H9 (cell line): ENCODE results near the gene PACSIN2. TPM values are rescaled to one million over a fixed set of nuclear protein-coding genes. Genes with fewer than 3 reads are reported as not detected.
A peak's percentile ranks its signal among the peaks of the same experiment; 100 is the strongest.

Experiments used
- DNase-seq: peaks from one replicate; pipeline ENCODE4 v3.0.0-alpha.2; 2017
- H2AFZ ChIP-seq: one replicate; pipeline ENCODE4 v1.6.1; 2013; ENCODE audit warnings: mild to moderate bottlenecking, low read length, control low read depth, moderate library complexity
- H2AK5ac ChIP-seq: 2 replicates; pipeline ENCODE4 v1.6.1; 2013; ENCODE audit warnings: low read length, control low read depth, mixed read lengths; ENCODE audit not compliant: insufficient read length
- H2BK120ac ChIP-seq: one replicate; pipeline ENCODE4 v1.6.1; 2013; ENCODE audit warnings: low read depth, mild to moderate bottlenecking, low read length, control low read depth, inconsistent platforms; ENCODE audit not compliant: poor library complexity, severe bottlenecking
- H2BK12ac ChIP-seq: 2 replicates; pipeline ENCODE4 v1.6.1; 2013; ENCODE audit warnings: low read length, control low read depth, mixed read lengths, low read depth; ENCODE audit not compliant: insufficient read length
- H2BK15ac ChIP-seq: 2 replicates; pipeline ENCODE4 v1.6.1; 2013; ENCODE audit warnings: low read depth, low read length, control low read depth
- H2BK20ac ChIP-seq: one replicate; pipeline ENCODE4 v1.6.1; 2013; ENCODE audit warnings: low read depth, mild to moderate bottlenecking, low read length, control low read depth, inconsistent platforms; ENCODE audit not compliant: poor library complexity, severe bottlenecking
- H2BK5ac ChIP-seq: 2 replicates; pipeline ENCODE4 v1.6.1; 2013; ENCODE audit warnings: low read length, control low read depth, mixed read lengths; ENCODE audit not compliant: insufficient read length
- H3K14ac ChIP-seq: 2 replicates; pipeline ENCODE4 v1.6.1; 2013; ENCODE audit warnings: low read length, control low read depth; ENCODE audit not compliant: insufficient read depth
- H3K18ac ChIP-seq: 2 replicates; pipeline ENCODE4 v1.6.1; 2013; ENCODE audit warnings: low read depth, mild to moderate bottlenecking, mixed read lengths, low read length, control low read depth; ENCODE audit not compliant: insufficient read length
- H3K23ac ChIP-seq: 2 replicates; pipeline ENCODE4 v1.6.1; 2013; ENCODE audit warnings: low read length, control low read depth, mixed read lengths, low read depth; ENCODE audit not compliant: insufficient read length
- H3K23me2 ChIP-seq: 2 replicates; pipeline ENCODE4 v1.6.1; 2013; ENCODE audit warnings: low read depth, mild to moderate bottlenecking, mixed read lengths, low read length, control low read depth; ENCODE audit not compliant: insufficient read length, poor library complexity, severe bottlenecking
- H3K27ac ChIP-seq: 2 replicates; pipeline ENCODE4 v1.5.1; 2013; ENCODE audit warnings: low read length, control low read depth, mixed read lengths, low read depth; ENCODE audit not compliant: insufficient read length
- H3K27me3 ChIP-seq: 2 replicates; pipeline ENCODE4 v1.6.1; 2013; ENCODE audit warnings: low read length, control low read depth, inconsistent platforms; ENCODE audit not compliant: insufficient read depth
- H3K4ac ChIP-seq: 2 replicates; pipeline ENCODE4 v1.6.1; 2013; ENCODE audit warnings: low read depth, mild to moderate bottlenecking, control low read depth, inconsistent platforms, low read length, moderate library complexity
- H3K4me1 ChIP-seq: 2 replicates; pipeline ENCODE4 v1.6.1; 2013; ENCODE audit warnings: low read length, control low read depth, inconsistent platforms; ENCODE audit not compliant: insufficient read depth
- H3K4me2 ChIP-seq: 2 replicates; pipeline ENCODE4 v1.6.1; 2013; ENCODE audit warnings: low read length, control low read depth, mixed read lengths; ENCODE audit not compliant: insufficient read length, insufficient read depth
- H3K56ac ChIP-seq: 2 replicates; pipeline ENCODE4 v1.6.1; 2013; ENCODE audit warnings: low read depth, mild to moderate bottlenecking, mixed read lengths, low read length, control low read depth; ENCODE audit not compliant: insufficient read length
- H3K79me1 ChIP-seq: 2 replicates; pipeline ENCODE4 v1.6.1; 2013; ENCODE audit warnings: low read depth, mild to moderate bottlenecking, moderate library complexity, low read length, control low read depth, inconsistent platforms; ENCODE audit not compliant: insufficient read depth, poor library complexity, severe bottlenecking
- H3K79me2 ChIP-seq: 2 replicates; pipeline ENCODE4 v1.6.1; 2013; ENCODE audit warnings: low read length, control low read depth, inconsistent platforms; ENCODE audit not compliant: insufficient read depth
- H3K9ac ChIP-seq: 2 replicates; pipeline ENCODE4 v1.6.1; 2013; ENCODE audit warnings: low read length, control low read depth, mixed read lengths; ENCODE audit not compliant: insufficient read length; ENCODE audit errors: extremely low read depth
- H3K9me3 ChIP-seq: one replicate; pipeline ENCODE4 v1.6.1; 2013; ENCODE audit warnings: low read depth, low read length, inconsistent platforms; ENCODE audit not compliant: control insufficient read depth
- H3T11ph ChIP-seq: one replicate; pipeline ENCODE4 v1.6.1; 2013; ENCODE audit warnings: mild to moderate bottlenecking, low read length, control low read depth, inconsistent platforms
- H4K20me1 ChIP-seq: one replicate; pipeline ENCODE4 v1.6.1; 2013; ENCODE audit not compliant: control insufficient read depth, insufficient read length, insufficient read depth
- H4K5ac ChIP-seq: 2 replicates; pipeline ENCODE4 v1.6.1; 2013; ENCODE audit warnings: low read depth, mild to moderate bottlenecking, mixed read lengths, low read length, control low read depth; ENCODE audit not compliant: insufficient read length
- H4K8ac ChIP-seq: replicated peaks from 2 replicates; pipeline ENCODE4 v1.6.1; 2013; ENCODE audit warnings: low read length, control low read depth, mixed read lengths, low read depth; ENCODE audit not compliant: insufficient read length
- H4K91ac ChIP-seq: 2 replicates; pipeline ENCODE4 v1.6.1; 2013; ENCODE audit warnings: low read depth, mild to moderate bottlenecking, moderate library complexity, mixed read lengths, low read length, control low read depth; ENCODE audit not compliant: insufficient read length
- H3K27ac Mint-ChIP-seq, 3 experiments: 2 replicates in 2 of 3; 3 replicates in 1 of 3; pipeline ENCODE4 v1.8.0; 2020 to 2021; ENCODE audit warnings: mixed read lengths in 3 of 3, mild to moderate bottlenecking in 1 of 3, moderate library complexity in 1 of 3
- H3K27me3 Mint-ChIP-seq: 2 replicates; pipeline ENCODE4 v1.8.0; 2021; ENCODE audit warnings: low read depth, mild to moderate bottlenecking, moderate library complexity, mixed read lengths
- H3K36me3 Mint-ChIP-seq, 3 experiments: 2 replicates in 2 of 3; 3 replicates in 1 of 3; pipeline ENCODE4 v1.8.0; 2020 to 2021; ENCODE audit warnings: low read depth in 3 of 3, mixed read lengths in 3 of 3; ENCODE audit not compliant: insufficient read depth in 1 of 3
- H3K4me1 Mint-ChIP-seq, 2 experiments: 2 replicates each; pipeline ENCODE4 v1.8.0; 2020; ENCODE audit warnings: mixed read lengths in 2 of 2
- H3K4me3 Mint-ChIP-seq, 2 experiments: 2 replicates in 1 of 2; 3 replicates in 1 of 2; pipeline ENCODE4 v1.8.0; 2020 to 2021; ENCODE audit warnings: mild to moderate bottlenecking in 2 of 2, mixed read lengths in 2 of 2, moderate library complexity in 1 of 2
- H3K9me3 Mint-ChIP-seq, 2 experiments: 2 replicates in 1 of 2; 3 replicates in 1 of 2; pipeline ENCODE4 v1.8.0; 2020; ENCODE audit warnings: mild to moderate bottlenecking in 2 of 2, mixed read lengths in 2 of 2, moderate library complexity in 1 of 2
- CTCF ChIP-seq: fragments of 200-600 bp; sonication (generic); conservative IDR thresholded peaks from 3 replicates; pipeline ENCODE4 v1.8.0; 2021; ENCODE audit warnings: antibody characterized with exemption, mild to moderate bottlenecking
- WGBS: extraction: QIAGEN DNeasy Blood & Tissue Kit; methylation state at CpG from one replicate; pipeline ENCODE4 v1.1.7; 2013; ENCODE audit warnings: missing lambda C conversion rate, low lambda C conversion rate, mixed read lengths; ENCODE audit not compliant: insufficient read length; ENCODE audit errors: extremely low coverage; 5-methylcytosine and 5-hydroxymethylcytosine counted together
- total RNA-seq: library from RNA; stranded (reverse); gene quantifications from 2 replicates; pipeline ENCODE4 v1.2.1, GENCODE V29; 2021

PACSIN2 gene
- total RNA-seq, 1 experiment from 2014 or later: 62.3 TPM

DNA sequence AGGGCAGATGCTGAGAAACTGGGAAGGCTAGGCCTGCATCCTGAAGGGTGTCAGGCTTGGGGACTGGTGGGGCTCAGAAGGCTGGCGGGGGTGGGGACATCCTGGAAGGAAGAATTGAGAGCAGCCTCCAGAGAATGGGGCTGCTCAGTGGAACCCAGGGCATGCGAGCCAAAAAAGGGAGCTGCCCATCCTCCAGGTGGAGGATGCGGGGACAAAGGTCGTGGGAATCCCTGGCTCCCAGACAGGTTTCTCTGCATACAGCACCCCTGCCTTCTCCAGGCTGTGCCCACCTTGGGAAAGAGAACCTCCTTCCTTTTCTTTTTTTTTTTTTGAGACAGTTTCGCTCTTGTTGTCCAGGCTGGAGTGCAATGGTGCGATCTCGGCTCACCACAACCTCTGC lies 117.0 kb downstream of the PACSIN2 start:
- no peaks in the 10 kb centered on the region for H3K79me2 ChIP-seq
- TF ChIP-seq CTCF: no peak
- peaks cover 2% of the 10 kb centered on the region for H3K79me1 ChIP-seq
- H2BK5ac ChIP-seq: no peak overlapping the region
- no peaks in the 10 kb centered on the region for H3K27me3 ChIP-seq
- no peak overlapping the region for H3T11ph ChIP-seq
- no peak overlapping the region for H3K4me2 ChIP-seq
- no peak overlapping the region for H2BK20ac ChIP-seq
- H4K20me1 ChIP-seq: no peaks in the 10 kb centered on the region
- H3K9me3 Mint-ChIP-seq: no peaks in the 10 kb centered on the region
- H3K9ac ChIP-seq: no peak overlapping the region
- no peak overlapping the region for H4K91ac ChIP-seq
- no peak overlapping the region for H4K5ac ChIP-seq
- H2AFZ ChIP-seq: no peak overlapping the region
- no peak overlapping the region for H3K27ac ChIP-seq
- no peak overlapping the region for H3K4ac ChIP-seq
- H3K56ac ChIP-seq: no peak overlapping the region
- no peaks in the 10 kb centered on the region for H3K27me3 Mint-ChIP-seq
- H3K4me1 Mint-ChIP-seq: peaks cover 20 to 23% of the 10 kb centered on the region in 2 experiments
- no peak overlapping the region for H2BK15ac ChIP-seq
- H3K9me3 ChIP-seq: no peaks in the 10 kb centered on the region
- WGBS: no CpG with 5 or more reads among the region's 7 CpGs
- no peak overlapping the region for H2BK120ac ChIP-seq
- DNase-seq: no peak
- no peak overlapping the region for H2AK5ac ChIP-seq
- peak overlapping the region in 1 of 3 experiments; percentile 66; a peak in 1 of 7 replicates for H3K27ac Mint-ChIP-seq
- H3K4me1 ChIP-seq: no peaks in the 10 kb centered on the region
- peaks cover 0 to 11% (median 0%) of the 10 kb centered on the region in 3 experiments; a peak in 2 of 7 replicates for H3K36me3 Mint-ChIP-seq
- H4K8ac ChIP-seq: no peak overlapping the region
- no peak overlapping the region for H2BK12ac ChIP-seq
- H3K14ac ChIP-seq: no peak overlapping the region
- H3K18ac ChIP-seq: no peak overlapping the region
- no peak overlapping the region for H3K23ac ChIP-seq
- H3K4me3 Mint-ChIP-seq: no peak overlapping the region
- H3K23me2 ChIP-seq: no peaks in the 10 kb centered on the region
